ENCODE data around the gene PLA1A.

The PLA1A gene

GRCh38 chr3:119616056-119616455, 18.4 kb downstream of the PLA1A start:
- no peak overlapping the region for H3K4me3 ChIP-seq (ENCODE audit: low read depth, low read length)
- DNase-seq (ENCODE audit: low read depth) = no peak
- TF ChIP-seq CTCF (IDR thresholded peaks at IDR 0.05; ENCODE audit: low read depth, low read length) (no peak), MYC (IDR thresholded peaks at IDR 0.05; ENCODE audit: low read depth, low read length) (no peak), POLR2A (IDR thresholded peaks at IDR 0.05; ENCODE audit: extremely low read depth, insufficient read length) (no peak), MAX (IDR thresholded peaks at IDR 0.05; ENCODE audit: low read depth, low read length) (no peak)

- DNase-seq (ENCODE audit: low read depth) = no peak
- TF ChIP-seq MYC (IDR thresholded peaks at IDR 0.05; ENCODE audit: low read depth, low read length) (no peak), CTCF (IDR thresholded peaks at IDR 0.05; ENCODE audit: low read depth, low read length) (no peak), MAX (IDR thresholded peaks at IDR 0.05; ENCODE audit: low read depth, low read length) (no peak), POLR2A (IDR thresholded peaks at IDR 0.05; ENCODE audit: extremely low read depth, insufficient read length) (no peak)
- no peak overlapping the region for H3K4me3 ChIP-seq (ENCODE audit: low read depth, low read length)
Observed at GRCh38 chr3:119619094-119619493, 21.4 kb downstream of the PLA1A start.

- H3K4me3 ChIP-seq (ENCODE audit: low read depth, low read length) = no peak overlapping the region
- TF ChIP-seq CTCF (IDR thresholded peaks at IDR 0.05; ENCODE audit: low read depth, low read length) (no peak), MYC (IDR thresholded peaks at IDR 0.05; ENCODE audit: low read depth, low read length) (no peak), MAX (IDR thresholded peaks at IDR 0.05; ENCODE audit: low read depth, low read length) (no peak)
- DNase-seq (ENCODE audit: low read depth) = no peak
Observed at GRCh38 chr3:119620899-119621298, 23.2 kb downstream of the PLA1A start.

- H3K4me3 ChIP-seq (ENCODE audit: low read depth, low read length) = no peak overlapping the region
- TF ChIP-seq MYC (IDR thresholded peaks at IDR 0.05; ENCODE audit: low read depth, low read length) (no peak), POLR2A (IDR thresholded peaks at IDR 0.05; ENCODE audit: extremely low read depth, insufficient read length) (no peak), MAX (IDR thresholded peaks at IDR 0.05; ENCODE audit: low read depth, low read length) (no peak), CTCF (IDR thresholded peaks at IDR 0.05; ENCODE audit: low read depth, low read length) (no peak)
- DNase-seq (ENCODE audit: low read depth) = no peak
Observed at GRCh38 chr3:119624002-119624720, 26.5 kb downstream of the PLA1A start.

GRCh38 chr3:119625451-119626153, 27.9 kb downstream of the PLA1A start:
- H3K4me3 ChIP-seq (ENCODE audit: low read depth, low read length) = no peak overlapping the region
- DNase-seq (ENCODE audit: low read depth) = no peak
- TF ChIP-seq CTCF (IDR thresholded peaks at IDR 0.05; ENCODE audit: low read depth, low read length) = no peak
- TF ChIP-seq MYC (IDR thresholded peaks at IDR 0.05; ENCODE audit: low read depth, low read length) = no peak
- no peak for TF ChIP-seq MAX (IDR thresholded peaks at IDR 0.05; ENCODE audit: low read depth, low read length)
- no peak for TF ChIP-seq POLR2A (IDR thresholded peaks at IDR 0.05; ENCODE audit: extremely low read depth, insufficient read length)
